HepG2 (cell line): Measurements from ENCODE around the gene GIMAP1. TPM values are rescaled to one million over a fixed set of nuclear protein-coding genes. Genes with fewer than 3 reads are reported as not detected.

Source experiments
- ATAC-seq: fragments of 200-7000 bp; cut with Tn5 transposase; 3 replicates; pipeline ENCODE4 v1.9.1; 2020; ENCODE audit warnings: mild to moderate bottlenecking, moderate library complexity
- BruUV-seq: library from RNA; stranded (reverse); fragments of 400-500 nt; replicated peaks from 2 replicates; lab custom pipeline; 2021; lab: Mats Ljungman, UMichigan
- CTCF ChIA-PET: fragments of 300-600 bp; formaldehyde crosslinking; extraction: SDS; loops from one replicate; lab custom pipeline; 2021; ENCODE audit warnings: low total read pairs, inconsistent platforms, low intra/inter-chr PET ratio; lab: Yijun Ruan, JAX
- POLR2A ChIA-PET: fragments of 350-600 bp; sonication (Branson Sonifier 250); formaldehyde crosslinking; loops from one replicate; lab custom pipeline; 2020; ENCODE audit warnings: antibody characterized with exemption, inconsistent platforms; lab: Yijun Ruan, JAX
- DNase-seq: peaks from one replicate; pipeline ENCODE4 v3.0.0-alpha.2; 2015; ENCODE audit warnings: low spot score
- FAIRE-seq: peaks from 3 replicates; lab custom pipeline; 2011; peaks lifted over from hg19 to GRCh38; lab: Jason Lieb, UNC
- H2AFZ ChIP-seq: one replicate; pipeline ENCODE4 v1.6.1; 2011; ENCODE audit warnings: low read length, inconsistent platforms
- H3K27ac ChIP-seq: fragments of 300-600 bp; 3 replicates; pipeline ENCODE4 v1.8.0; 2011; ENCODE audit warnings: mixed run types, mild to moderate bottlenecking, mixed read lengths, low read length, inconsistent platforms; ENCODE audit not compliant: insufficient read depth; ENCODE audit errors: extremely low read length
- H3K27me3 ChIP-seq, 2 experiments: fragments of 200-600 bp in 1 of 2; 2 replicates in 1 of 2; 3 replicates in 1 of 2; pipeline versions ENCODE4 v1.6.0 to v1.8.0; 2011; ENCODE audit warnings: low read length in 2 of 2, mild to moderate bottlenecking in 2 of 2, moderate library complexity in 2 of 2, inconsistent platforms in 1 of 2; ENCODE audit not compliant: insufficient read depth in 2 of 2, control insufficient read depth in 1 of 2
- H3K36me3 ChIP-seq, 2 experiments: fragments of 200-600 bp in 1 of 2; replicated peaks in 1 of 2; 2 replicates in 1 of 2; 3 replicates in 1 of 2; pipeline versions ENCODE4 v1.5.1 to v1.8.0; 2011; ENCODE audit warnings: low read length in 2 of 2, inconsistent platforms in 1 of 2; ENCODE audit not compliant: insufficient read depth in 2 of 2, control insufficient read depth in 1 of 2
- H3K4me1 ChIP-seq: 2 replicates; pipeline ENCODE4 v1.5.1; 2012; ENCODE audit warnings: low read length, inconsistent platforms; ENCODE audit not compliant: insufficient read depth
- H3K4me2 ChIP-seq: 2 replicates; pipeline ENCODE4 v1.6.0; 2011; ENCODE audit warnings: low read depth, low read length, inconsistent platforms
- H3K4me3 ChIP-seq, 3 experiments: fragments of 200-600 bp in 1 of 3; sonication (generic), shearing (Covaris generic) in 1 of 3; replicated peaks in 1 of 3; 2 replicates each; pipeline ENCODE4 v1.5.1; 2011 to 2016; ENCODE audit warnings: low read length in 3 of 3, inconsistent platforms in 2 of 3, low read depth in 2 of 3, mild to moderate bottlenecking in 2 of 3, control low read depth in 1 of 3, mixed read lengths in 1 of 3; ENCODE audit not compliant: insufficient read depth in 1 of 3
- H3K79me2 ChIP-seq: one replicate; pipeline ENCODE4 v1.6.1; 2011; ENCODE audit warnings: low read length, inconsistent platforms; ENCODE audit not compliant: insufficient read depth
- H3K9ac ChIP-seq: 2 replicates; pipeline ENCODE4 v1.6.0; 2011; ENCODE audit warnings: mild to moderate bottlenecking, low read depth, low read length, inconsistent platforms; ENCODE audit not compliant: insufficient read depth
- H3K9me3 ChIP-seq: 2 replicates; pipeline ENCODE4 v1.5.1; 2012; ENCODE audit warnings: mild to moderate bottlenecking, low read length
- H4K20me1 ChIP-seq: 2 replicates; pipeline ENCODE4 v1.6.0; 2011; ENCODE audit warnings: inconsistent platforms, mild to moderate bottlenecking, low read length, moderate library complexity; ENCODE audit not compliant: insufficient read depth
- CBX5 ChIP-seq: sonication (generic); formaldehyde crosslinking; IDR thresholded peaks from 2 replicates; pipeline ENCODE4 v1.4.0; 2020; ENCODE audit warnings: missing genetic modification reagents, borderline replicate concordance
- FIP1L1 ChIP-seq: fragments of 200-400 bp; formaldehyde crosslinking; IDR thresholded peaks from 2 replicates; pipeline ENCODE4 v1.6.1; 2018; ENCODE audit warnings: low read depth, mild to moderate bottlenecking, low read length, moderate library complexity, borderline replicate concordance; ENCODE audit not compliant: insufficient read depth
- HOXA9 ChIP-seq: sonication (generic); formaldehyde crosslinking; IDR thresholded peaks from 2 replicates; pipeline ENCODE4 v1.8.1; 2022; ENCODE audit warnings: missing genetic modification reagents, mild to moderate bottlenecking, moderate library complexity, borderline replicate concordance
- NFYB ChIP-seq: sonication (generic); formaldehyde crosslinking; IDR thresholded peaks from 2 replicates; pipeline ENCODE4 v1.4.0; 2020; ENCODE audit warnings: missing genetic modification reagents
- PHF20 ChIP-seq: sonication (generic); formaldehyde crosslinking; IDR thresholded peaks from 2 replicates; pipeline ENCODE4 v1.5.0; 2020; ENCODE audit warnings: mild to moderate bottlenecking, missing genetic modification reagents
- SAP130 ChIP-seq: IDR thresholded peaks from 2 replicates; pipeline ENCODE4 v1.6.1; 2016; ENCODE audit warnings: low read depth
- SMYD3 ChIP-seq: sonication (generic); formaldehyde crosslinking; IDR thresholded peaks from 2 replicates; pipeline ENCODE4 v1.8.1; 2023; ENCODE audit warnings: mild to moderate bottlenecking, missing genetic modification reagents
- ZFP37 ChIP-seq: sonication (generic); formaldehyde crosslinking; IDR thresholded peaks from 2 replicates; pipeline ENCODE4 v1.4.0; 2020; ENCODE audit warnings: missing genetic modification reagents, borderline replicate concordance
- ZMYM2 ChIP-seq: sonication (generic); formaldehyde crosslinking; IDR thresholded peaks from 2 replicates; pipeline ENCODE4 v1.8.0; 2022; ENCODE audit warnings: mild to moderate bottlenecking, missing genetic modification reagents
- ZNF10 ChIP-seq: sonication (generic); formaldehyde crosslinking; IDR thresholded peaks from 2 replicates; pipeline ENCODE4 v1.4.0; 2020; ENCODE audit warnings: mild to moderate bottlenecking, low read depth, missing genetic modification reagents, borderline replicate concordance
- ZNF121 ChIP-seq: sonication (generic); formaldehyde crosslinking; IDR thresholded peaks from 2 replicates; pipeline ENCODE4 v1.5.0; 2020; ENCODE audit warnings: mild to moderate bottlenecking, missing genetic modification reagents
- ZNF264 ChIP-seq: sonication (generic); formaldehyde crosslinking; IDR thresholded peaks from 2 replicates; pipeline ENCODE4 v1.4.0; 2020; ENCODE audit warnings: missing genetic modification reagents
- ZNF281 ChIP-seq: sonication (generic); formaldehyde crosslinking; IDR thresholded peaks from 2 replicates; pipeline ENCODE4 v1.4.0; 2020; ENCODE audit warnings: missing genetic modification reagents, borderline replicate concordance
- ZNF629 ChIP-seq: sonication (generic); formaldehyde crosslinking; conservative IDR thresholded peaks from 2 replicates; pipeline ENCODE4 v1.5.0; 2020; ENCODE audit warnings: missing genetic modification reagents
- WGBS: methylation state at CpG from one replicate; pipeline ENCODE4 v1.1.6; 2017; ENCODE audit warnings: low lambda C conversion rate; 5-methylcytosine and 5-hydroxymethylcytosine counted together
- in situ Hi-C: cut with HindIII; loops from 2 replicates; pipeline ENCODE4 v1.10.0; 2017; ENCODE audit warnings: low pct_unique_long_range_greater_than_20kb; ENCODE audit not compliant: extremely low pct_ligation_motif_present
- intact Hi-C: fragments of 100-400 bp; cut with micrococcal nuclease; formaldehyde crosslinking; loops from one replicate; pipeline ENCODE4 v1.10.0; 2022; ENCODE audit not compliant: unreplicated experiment
- polyA plus RNA-seq, 8 experiments: library from polyadenylated mRNA; depleted of rRNA in 3 of 8; stranded (reverse) in 7 of 8; unstranded in 1 of 8; fragments of >200 nt; fragmentation: Illumina TruSeq in 4 of 8; extraction: Trizol in 4 of 8; gene quantifications; 2 replicates each; pipeline versions ENCODE4 v1.2.1 to v1.2.3, GENCODE V29; 2011 to 2016; ENCODE audit warnings: low read depth in 4 of 8, missing spikeins in 1 of 8, mixed read lengths in 1 of 8; ENCODE audit not compliant: insufficient read depth in 1 of 8
- total RNA-seq, 5 experiments: library from RNA; depleted of rRNA; stranded (reverse); fragments of >200 nt; fragmentation: Illumina TruSeq; extraction: Trizol; gene quantifications; 2 replicates each; pipeline ENCODE4 v1.2.3, GENCODE V29; 2016; ENCODE audit warnings: low read depth in 1 of 5
- TF ChIP-seq, protein P1 (sequence below): sonication (generic); formaldehyde crosslinking; IDR thresholded peaks from 2 replicates; pipeline ENCODE4 v1.8.1; 2023; ENCODE audit warnings: mild to moderate bottlenecking, missing genetic modification reagents

The GIMAP1 gene
- total and polyA plus RNA-seq, 2 of the 13 experiments (the other 11 are each of a cell fraction or from before 2014, with no cell fraction given) = not detected

- in situ Hi-C loops = no loop called here
- CTCF ChIA-PET = no interaction called here
- POLR2A ChIA-PET = no interaction called here
These were observed 17.8 kb downstream of the GIMAP1 start for GRCh38 chr7:150734254-150734653.

DNA sequence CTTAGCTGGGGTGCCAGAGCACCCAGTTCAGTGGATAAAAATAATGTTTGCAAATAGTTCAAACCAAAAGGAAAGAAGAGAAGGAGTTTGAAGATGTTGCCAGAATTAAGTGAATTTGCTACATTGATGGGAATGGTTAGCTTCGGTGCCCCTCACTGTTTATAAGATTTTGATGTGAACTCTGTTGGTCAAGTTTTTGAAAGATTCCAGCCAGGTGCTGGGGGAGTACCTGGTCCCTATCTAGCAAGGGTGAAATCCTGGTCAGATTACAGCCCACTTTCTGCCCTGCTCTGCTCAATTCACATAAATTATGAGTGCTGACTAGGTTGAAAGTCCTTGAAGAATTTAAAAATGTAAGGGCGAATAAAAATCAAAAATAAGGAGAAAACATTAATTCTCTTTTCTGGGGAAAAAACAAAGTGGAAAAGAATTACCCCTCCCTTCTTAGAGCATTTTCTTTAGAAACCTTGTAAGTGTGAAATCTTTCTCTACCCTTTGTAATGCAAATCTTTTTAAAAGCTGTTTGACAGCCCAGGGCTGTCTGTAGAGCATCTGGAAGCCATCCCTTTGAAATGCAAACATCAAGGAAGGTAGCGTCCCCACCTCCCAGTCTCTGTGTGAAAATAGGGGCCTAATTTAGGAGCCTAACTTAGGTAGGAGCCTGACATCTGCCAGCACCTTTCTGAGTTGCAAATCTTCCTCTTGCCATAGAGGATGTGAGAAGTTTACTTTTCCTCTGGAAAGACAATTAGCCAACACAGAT is 19.4 kb downstream of the GIMAP1 start:
- CTCF ChIA-PET = no interaction called here
- intact Hi-C loops = no loop called here
- TF ChIP-seq PHF20 (CRISPR knock-in tag) (no peak), ZFP37 (CRISPR knock-in tag) (no peak), ZNF264 (no peak), HOXA9 (CRISPR knock-in tag) (no peak), ZNF10 (CRISPR knock-in tag) (no peak), FIP1L1 (no peak), SMYD3 (CRISPR knock-in tag) (no peak), NFYB (CRISPR knock-in tag) (no peak), SAP130 (CRISPR knock-in tag) (no peak), ZNF281 (CRISPR knock-in tag) (no peak)
- TF ChIP-seq, protein P1, sequence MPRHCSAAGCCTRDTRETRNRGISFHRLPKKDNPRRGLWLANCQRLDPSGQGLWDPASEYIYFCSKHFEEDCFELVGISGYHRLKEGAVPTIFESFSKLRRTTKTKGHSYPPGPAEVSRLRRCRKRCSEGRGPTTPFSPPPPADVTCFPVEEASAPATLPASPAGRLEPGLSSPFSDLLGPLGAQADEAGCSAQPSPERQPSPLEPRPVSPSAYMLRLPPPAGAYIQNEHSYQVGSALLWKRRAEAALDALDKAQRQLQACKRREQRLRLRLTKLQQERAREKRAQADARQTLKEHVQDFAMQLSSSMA (CRISPR knock-in tag) = no peak

More at GRCh38 chr7:150734254-150734653, 17.8 kb downstream of the GIMAP1 start:
- DNase-seq = no peak
- H3K79me2 ChIP-seq = no peaks in the 10 kb centered on the region
- H3K36me3 ChIP-seq = no peaks in the 10 kb centered on the region
- no peaks in the 10 kb centered on the region for H3K9me3 ChIP-seq
- H3K4me1 ChIP-seq = no peaks in the 10 kb centered on the region
- no peak overlapping the region for H3K4me2 ChIP-seq
- H3K27me3 ChIP-seq = peaks cover 0 to 10% of the 10 kb centered on the region in 2 experiments; a peak in 1 of 5 replicates
- 14% methylated on average over 3 of the region's 3 CpGs for WGBS
- H3K27ac ChIP-seq = no peak overlapping the region
- no TSS peak for BruUV-seq
- TF ChIP-seq ZMYM2 (no peak), ZNF629 (CRISPR knock-in tag) (no peak), ZNF121 (CRISPR knock-in tag) (no peak), CBX5 (CRISPR knock-in tag) (no peak)
- TF ChIP-seq, all 625 proteins: peak for 0
- FAIRE-seq = no peak
- intact Hi-C loops = no loop called here
- H3K9ac ChIP-seq = no peak overlapping the region
- no peaks in the 10 kb centered on the region for H4K20me1 ChIP-seq
- H2AFZ ChIP-seq = no peak overlapping the region
- no peak overlapping the region for H3K4me3 ChIP-seq
- no peak for ATAC-seq

More for the DNA sequence above, 19.4 kb downstream of the GIMAP1 start:
- Histone ChIP-seq H4K20me1 (no peaks in the 10 kb centered on the region), H3K27ac (no peak overlapping the region), H3K4me1 (no peaks in the 10 kb centered on the region), H3K9me3 (no peaks in the 10 kb centered on the region), H3K4me2 (no peak overlapping the region), H3K79me2 (no peaks in the 10 kb centered on the region), H3K27me3 (peaks cover 1 to 10% of the 10 kb centered on the region in 2 experiments; a peak in 1 of 5 replicates), H2AFZ (no peak overlapping the region), H3K9ac (no peak overlapping the region), H3K36me3 (no peaks in the 10 kb centered on the region), H3K4me3 (no peak overlapping the region)
- no peak for DNase-seq
- BruUV-seq = no TSS peak
- no peak for FAIRE-seq
- 14% methylated on average over 3 of the region's 3 CpGs for WGBS
- no peak for ATAC-seq
- POLR2A ChIA-PET = no interaction called here
- in situ Hi-C loops = no loop called here
